A673 (cell line): ENCODE results near the gene CLTC. TPM values are rescaled to one million over a fixed set of nuclear protein-coding genes. Genes with fewer than 3 reads are reported as not detected.

Experiments
- BruUV-seq: library from RNA; stranded (reverse); fragments of 400-500 nt; replicated peaks from 2 replicates; lab custom pipeline; 2021; lab: Mats Ljungman, UMichigan
- CTCF ChIA-PET: fragments of 300-600 bp; sonication (Branson Sonifier 250); formaldehyde crosslinking; loops from one replicate; lab custom pipeline; 2022; ENCODE audit warnings: antibody characterized with exemption; lab: Charles Lee
- POLR2A ChIA-PET: fragments of 300-600 bp; sonication (Branson Sonifier 250); formaldehyde crosslinking; loops from one replicate; lab custom pipeline; 2022; ENCODE audit warnings: antibody characterized with exemption; ENCODE audit not compliant: low non-redundant PET; lab: Charles Lee
- DNase-seq: peaks from one replicate; pipeline ENCODE4 v3.0.0-alpha.2; 2015; ENCODE audit warnings: low spot score
- H3K27ac ChIP-seq: fragments of 200-600 bp; sonication (generic); 2 replicates; pipeline ENCODE4 v1.5.1; 2016; ENCODE audit warnings: mixed run types, low read depth, mild to moderate bottlenecking, mixed read lengths, antibody characterized with exemption, low read length; ENCODE audit not compliant: poor library complexity, severe bottlenecking
- H3K27me3 ChIP-seq: fragments of 200-600 bp; sonication (generic); replicated peaks from 2 replicates; pipeline ENCODE4 v1.6.1; 2017; ENCODE audit warnings: mixed run types, low read depth, mild to moderate bottlenecking, mixed read lengths, antibody characterized with exemption, low read length; ENCODE audit not compliant: insufficient read depth, poor library complexity
- H3K36me3 ChIP-seq: fragments of 200-600 bp; sonication (generic); 2 replicates; pipeline ENCODE4 v1.6.1; 2016; ENCODE audit warnings: mixed run types, mild to moderate bottlenecking, mixed read lengths, antibody characterized with exemption, low read length; ENCODE audit not compliant: insufficient read depth, poor library complexity, severe bottlenecking
- H3K4me1 ChIP-seq: fragments of 200-600 bp; sonication (generic); 2 replicates; pipeline ENCODE4 v1.6.1; 2017; ENCODE audit warnings: mixed run types, mild to moderate bottlenecking, mixed read lengths, antibody characterized with exemption, low read length; ENCODE audit not compliant: insufficient read depth, poor library complexity, severe bottlenecking
- H3K4me3 ChIP-seq: fragments of 200-600 bp; sonication (generic); 2 replicates; pipeline ENCODE4 v1.5.1; 2016; ENCODE audit warnings: low read depth, mixed run types, mild to moderate bottlenecking, mixed read lengths, low read length; ENCODE audit not compliant: poor library complexity, severe bottlenecking
- H3K9me3 ChIP-seq: fragments of 200-600 bp; sonication (generic); 2 replicates; pipeline ENCODE4 v1.6.1; 2016; ENCODE audit warnings: mixed run types, low read depth, mild to moderate bottlenecking, mixed read lengths, antibody characterized with exemption, low read length; ENCODE audit not compliant: poor library complexity, severe bottlenecking
- CTCF ChIP-seq: fragments of 300-800, 200-600 bp; sonication (generic); conservative IDR thresholded peaks from 2 replicates; pipeline ENCODE4 v1.5.1; 2017; ENCODE audit warnings: low read depth, mild to moderate bottlenecking, antibody characterized with exemption, low read length, moderate library complexity, mixed read lengths
- EZH2 ChIP-seq: fragments of 200-600 bp; sonication (generic); IDR thresholded peaks from 2 replicates; pipeline ENCODE4 v1.6.1; 2017; ENCODE audit warnings: borderline replicate concordance, low read depth, mild to moderate bottlenecking, mixed read lengths, antibody characterized with exemption, low read length; ENCODE audit not compliant: poor library complexity, severe bottlenecking
- intact Hi-C: fragments of 100-400 bp; cut with micrococcal nuclease; formaldehyde crosslinking; loops from one replicate; pipeline ENCODE4 v1.10.0; 2022; ENCODE audit not compliant: unreplicated experiment
- total RNA-seq: library from RNA; stranded (reverse); gene quantifications from 2 replicates; pipeline ENCODE4 v1.2.3, GENCODE V29; 2021

CLTC gene
- total RNA-seq, 1 experiment from 2014 or later = 313 TPM

GRCh38 chr17:59638553-59638952 is 18.9 kb downstream of the CLTC start:
- no peak for TF ChIP-seq CTCF
- TF ChIP-seq EZH2 = no peak
- H3K27ac ChIP-seq = no peak overlapping the region
- no peak overlapping the region for H3K4me3 ChIP-seq
- H3K4me1 ChIP-seq = peaks cover 34% of the 10 kb centered on the region
- intact Hi-C loops = no loop called here
- no peaks in the 10 kb centered on the region for H3K36me3 ChIP-seq
- no TSS peak for BruUV-seq
- ChIA-PET CTCF (interaction anchor here (0.6 kb wide), 1 partner anchor 103 kb away, joined by 9 read pairs; no protein-coding TSS in a partner anchor), POLR2A (no interaction called here)
- H3K27me3 ChIP-seq = no peaks in the 10 kb centered on the region
- H3K9me3 ChIP-seq = no peaks in the 10 kb centered on the region
- no peak for DNase-seq

DNA sequence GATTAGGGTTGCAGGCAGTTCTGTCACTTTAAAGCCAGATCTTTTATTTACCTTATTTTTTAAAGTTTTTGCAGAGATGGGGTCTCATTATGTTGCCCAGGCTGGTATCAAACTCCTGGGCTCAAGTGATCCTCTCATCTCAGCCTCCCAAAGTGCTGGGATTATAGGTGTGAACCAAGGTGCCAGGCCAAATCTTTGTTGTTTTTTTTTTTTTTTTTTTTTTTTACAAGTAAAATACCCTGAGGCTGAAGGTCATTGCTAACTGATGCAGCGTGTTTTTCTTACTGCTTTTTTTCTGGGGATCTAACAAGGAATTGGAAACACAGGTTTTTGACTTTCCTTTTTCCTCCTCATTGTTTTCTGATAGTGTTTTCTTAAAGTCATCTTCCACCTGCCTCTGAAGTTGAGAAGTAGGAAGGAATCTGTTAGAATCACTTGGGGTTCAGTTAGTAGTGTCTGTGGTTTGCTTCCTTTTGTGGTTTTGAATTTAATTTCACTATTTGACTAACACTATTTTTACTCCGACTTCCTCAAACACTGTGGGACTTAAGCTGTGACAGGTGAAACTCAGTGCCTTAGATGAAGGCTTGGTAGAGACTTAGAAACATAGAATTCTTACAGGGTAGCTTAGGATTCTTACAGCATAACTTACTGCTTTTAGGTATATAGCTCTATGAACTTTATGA is 22.2 kb downstream of the CLTC start:
- TF ChIP-seq EZH2 (no peak), CTCF (no peak)
- POLR2A ChIA-PET = no interaction called here
- DNase-seq = no peak
- Histone ChIP-seq H3K4me1 (peaks cover 14% of the 10 kb centered on the region), H3K27me3 (no peaks in the 10 kb centered on the region), H3K36me3 (peaks cover 26% of the 10 kb centered on the region), H3K9me3 (no peaks in the 10 kb centered on the region), H3K27ac (peak overlapping the region; percentile 16), H3K4me3 (no peak overlapping the region)
- CTCF ChIA-PET = no interaction called here
- intact Hi-C loops = no loop called here
- no TSS peak for BruUV-seq

GRCh38 chr17:59642565-59642964 is 22.9 kb downstream of the CLTC start:
- H3K4me3 ChIP-seq = no peak overlapping the region

More at GRCh38 chr17:59642565-59642964, 22.9 kb downstream of the CLTC start:
- ChIA-PET POLR2A (no interaction called here), CTCF (no interaction called here)
- peak overlapping the region; percentile 16 for H3K27ac ChIP-seq
- peaks cover 14% of the 10 kb centered on the region for H3K4me1 ChIP-seq
- intact Hi-C loops = no loop called here
- TF ChIP-seq CTCF (no peak), EZH2 (no peak)
- BruUV-seq = no TSS peak
- no peaks in the 10 kb centered on the region for H3K9me3 ChIP-seq
- H3K36me3 ChIP-seq = peaks cover 32% of the 10 kb centered on the region
- H3K27me3 ChIP-seq = no peaks in the 10 kb centered on the region
- DNase-seq = no peak
